ENCODE measurements around the gene RAB11FIP5.

RAB11FIP5 gene

GRCh38 chr2:73050121-73050545 is 62.6 kb downstream of the RAB11FIP5 start:
- POLR2A ChIA-PET: no interaction called here

GRCh38 chr2:73043929-73044832 is 68.6 kb downstream of the RAB11FIP5 start:
- ChIA-PET CTCF (interaction anchor here (0.9 kb wide), 1 partner anchor 52 kb away, joined by 3 read pairs; no protein-coding TSS in a partner anchor), POLR2A (no interaction called here)
- DNase-seq (ENCODE audit: extremely low spot score): no peak
- no peak for TF ChIP-seq CTCF (IDR thresholded peaks at IDR 0.05; ENCODE audit: control extremely low read depth, extremely low read depth, low read depth, missing control alignments)

More at GRCh38 chr2:73050121-73050545, 62.6 kb downstream of the RAB11FIP5 start:
- CTCF ChIA-PET: no interaction called here
- no peak for TF ChIP-seq CTCF (IDR thresholded peaks at IDR 0.05; ENCODE audit: control extremely low read depth, extremely low read depth, low read depth, missing control alignments)
- no peak for DNase-seq (ENCODE audit: extremely low spot score)

- no peak for DNase-seq (ENCODE audit: extremely low spot score)
- ChIA-PET POLR2A (no interaction called here), CTCF (interaction anchor here (0.9 kb wide), 1 partner anchor 52 kb away, joined by 3 read pairs; no protein-coding TSS in a partner anchor)
- TF ChIP-seq CTCF (IDR thresholded peaks at IDR 0.05; ENCODE audit: control extremely low read depth, extremely low read depth, low read depth, missing control alignments): no peak
Measured at GRCh38 chr2:73043276-73043675, 69.5 kb downstream of the RAB11FIP5 start.

GRCh38 chr2:73037947-73038585 is 74.7 kb downstream of the RAB11FIP5 start:
- no peak for TF ChIP-seq CTCF (IDR thresholded peaks at IDR 0.05; ENCODE audit: control extremely low read depth, extremely low read depth, low read depth, missing control alignments)
- ChIA-PET POLR2A (no interaction called here), CTCF (interaction anchor here (1.0 kb wide), 1 partner anchor 46 kb away, joined by 3 read pairs; no protein-coding TSS in a partner anchor)
- DNase-seq (ENCODE audit: extremely low spot score): no peak

- no peak for DNase-seq (ENCODE audit: extremely low spot score)
- ChIA-PET CTCF (interaction anchor here (1.3 kb wide), 1 partner anchor 45 kb away, joined by 3 read pairs; no protein-coding TSS in a partner anchor), POLR2A (no interaction called here)
- no peak for TF ChIP-seq CTCF (IDR thresholded peaks at IDR 0.05; ENCODE audit: control extremely low read depth, extremely low read depth, low read depth, missing control alignments)
Measured at GRCh38 chr2:73036766-73037165, 76.0 kb downstream of the RAB11FIP5 start.

GRCh38 chr2:73035899-73036711 is 76.6 kb downstream of the RAB11FIP5 start:
- ChIA-PET POLR2A (no interaction called here), CTCF (interaction anchor here (1.3 kb wide), 1 partner anchor 45 kb away, joined by 3 read pairs; no protein-coding TSS in a partner anchor)
- no peak for TF ChIP-seq CTCF (IDR thresholded peaks at IDR 0.05; ENCODE audit: control extremely low read depth, extremely low read depth, low read depth, missing control alignments)
- DNase-seq (ENCODE audit: extremely low spot score): no peak
